ENCODE results near the gene RABGEF1. TPM values are rescaled to one million over a fixed set of nuclear protein-coding genes. Genes with fewer than 3 reads are reported as not detected.
"Not testable (repeated sequence)": the region's sequence is repeated elsewhere in the genome, so short reads cannot be mapped to it uniquely, and the experiment has no call there.

RABGEF1 gene
- 17.6 TPM for total RNA-seq
- long read RNA-seq, transcript RABGEF1-201 (9 exons, 3,733 nt) = major isoform, 10 of 24 reads
- long read RNA-seq, partial matches to known transcripts = 1 of 24 reads
- long read RNA-seq, other reads (novel, unspliced or antisense) = 13 of 24 reads

DNA sequence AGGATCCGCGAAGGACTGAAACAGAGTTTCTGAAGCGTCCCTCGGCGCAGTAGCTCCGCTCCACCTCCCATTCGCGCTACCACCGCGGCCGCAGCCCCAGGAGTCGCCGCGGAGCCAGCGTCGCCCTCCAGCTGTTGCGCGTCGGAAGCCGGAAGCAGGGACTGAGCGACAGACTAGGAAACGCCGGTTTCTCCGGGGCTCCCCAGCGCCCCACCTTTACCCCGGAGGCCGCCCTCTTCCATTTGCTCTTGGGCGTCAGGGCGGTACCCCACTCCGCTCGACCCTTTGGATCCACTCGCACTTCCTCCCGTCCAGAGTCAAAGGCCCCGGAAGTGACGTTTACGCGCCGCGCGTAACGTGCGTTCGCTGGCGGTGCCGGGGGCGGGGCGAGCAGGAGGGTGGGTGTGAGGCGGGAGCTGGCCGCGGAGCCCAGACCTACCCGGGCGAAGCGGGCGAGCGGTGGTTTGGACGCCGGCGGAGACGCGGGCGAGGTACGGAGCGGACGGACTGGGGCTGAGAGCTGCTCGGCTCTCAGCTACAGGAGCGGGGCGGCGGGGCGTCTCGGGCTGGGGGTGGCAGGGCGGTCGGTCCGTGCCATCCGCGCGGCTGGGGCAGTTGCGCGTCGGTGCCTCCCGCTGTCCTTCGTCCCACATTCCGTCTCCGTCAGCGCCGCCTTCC lies at the start of gene RABGEF1:
Gene RABGEF1 (plus strand): TSS at position 432 of the 678 bp plus-strand sequence. CDS start 31,167 bp downstream, outside the sequence.
- intact Hi-C loops (cut with micrococcal nuclease) = no loop called here
- ATAC-seq (peak; percentile 98), DNase-seq (peak; percentile 99)

DNA sequence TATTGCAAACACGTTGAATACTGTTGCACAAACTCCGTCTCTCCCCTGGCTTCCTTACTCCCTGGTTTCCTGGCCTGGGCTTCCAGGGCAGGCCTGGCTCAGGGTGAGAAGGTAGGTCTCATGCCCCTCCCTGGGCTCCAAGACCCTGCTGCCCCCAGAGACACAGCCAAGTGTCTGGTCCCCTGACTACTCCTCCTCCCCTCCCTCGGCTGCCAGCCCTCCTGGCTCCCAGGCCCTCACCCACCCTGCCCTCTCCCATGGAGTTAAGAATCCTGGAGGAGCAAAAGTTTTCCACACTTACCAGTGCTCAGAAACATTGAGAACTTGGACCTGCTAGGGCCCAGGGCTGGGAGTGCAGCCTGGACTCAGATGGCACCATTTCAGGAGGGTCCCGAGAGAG lies 47.2 kb upstream of the RABGEF1 start:
- intact Hi-C loops (cut with micrococcal nuclease) = no loop called here
- no peak for ATAC-seq
- DNase-seq = no peak

DNA sequence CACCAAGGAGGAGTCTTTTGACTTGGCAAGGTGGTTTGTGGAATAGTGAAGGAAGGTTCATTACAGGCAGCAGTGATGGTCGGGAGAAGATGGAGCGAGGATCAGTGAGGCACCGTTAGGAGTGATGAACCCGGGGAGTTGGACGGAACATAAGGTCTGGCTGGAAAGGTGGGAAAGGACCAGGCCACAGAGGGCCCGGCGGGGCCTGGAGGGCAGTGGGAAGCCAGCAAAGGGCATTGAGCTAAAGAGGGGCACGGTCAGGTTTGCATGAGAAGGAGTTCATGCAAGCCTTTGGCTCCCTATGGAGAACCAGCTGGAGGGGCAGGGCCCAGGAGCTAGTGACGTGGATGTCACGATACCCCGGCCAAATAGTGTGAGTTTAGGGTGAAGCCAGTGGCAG lies 46.2 kb upstream of the RABGEF1 start:
- intact Hi-C loops (cut with micrococcal nuclease) = no loop called here
- DNase-seq (no peak), ATAC-seq (no peak)

- DNase-seq; ATAC-seq; intact Hi-C loops (cut with micrococcal nuclease): not testable (repeated sequence)
These were observed 45.1 kb upstream of the RABGEF1 start for GRCh38 chr7:66695417-66695816.

- intact Hi-C loops (cut with micrococcal nuclease); DNase-seq; ATAC-seq: not testable (repeated sequence)
These were observed 44.4 kb upstream of the RABGEF1 start for GRCh38 chr7:66696134-66696533.

DNA sequence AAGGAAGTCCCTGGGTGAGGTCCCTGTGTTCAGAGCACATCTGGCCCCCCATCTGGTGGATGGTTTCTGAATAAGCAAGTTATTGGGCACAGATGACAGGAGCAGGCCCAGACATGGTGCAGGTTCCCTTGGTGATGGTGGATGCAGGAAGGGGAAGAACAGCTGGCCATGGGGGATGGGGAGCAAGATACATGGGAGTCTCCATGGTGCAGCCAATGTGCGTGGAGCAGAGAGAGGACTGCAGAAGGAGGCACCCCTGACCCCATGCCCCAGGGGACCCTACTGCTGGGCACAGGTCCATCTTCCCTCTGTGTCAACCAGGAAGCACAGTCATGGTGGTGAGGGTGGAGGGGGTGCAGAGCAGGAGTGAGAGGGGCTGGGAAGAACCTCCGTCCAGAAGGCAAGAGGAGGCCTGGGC lies 43.8 kb upstream of the RABGEF1 start:
- DNase-seq (no peak), ATAC-seq (no peak)
- intact Hi-C loops (cut with micrococcal nuclease) = no loop called here

DNA sequence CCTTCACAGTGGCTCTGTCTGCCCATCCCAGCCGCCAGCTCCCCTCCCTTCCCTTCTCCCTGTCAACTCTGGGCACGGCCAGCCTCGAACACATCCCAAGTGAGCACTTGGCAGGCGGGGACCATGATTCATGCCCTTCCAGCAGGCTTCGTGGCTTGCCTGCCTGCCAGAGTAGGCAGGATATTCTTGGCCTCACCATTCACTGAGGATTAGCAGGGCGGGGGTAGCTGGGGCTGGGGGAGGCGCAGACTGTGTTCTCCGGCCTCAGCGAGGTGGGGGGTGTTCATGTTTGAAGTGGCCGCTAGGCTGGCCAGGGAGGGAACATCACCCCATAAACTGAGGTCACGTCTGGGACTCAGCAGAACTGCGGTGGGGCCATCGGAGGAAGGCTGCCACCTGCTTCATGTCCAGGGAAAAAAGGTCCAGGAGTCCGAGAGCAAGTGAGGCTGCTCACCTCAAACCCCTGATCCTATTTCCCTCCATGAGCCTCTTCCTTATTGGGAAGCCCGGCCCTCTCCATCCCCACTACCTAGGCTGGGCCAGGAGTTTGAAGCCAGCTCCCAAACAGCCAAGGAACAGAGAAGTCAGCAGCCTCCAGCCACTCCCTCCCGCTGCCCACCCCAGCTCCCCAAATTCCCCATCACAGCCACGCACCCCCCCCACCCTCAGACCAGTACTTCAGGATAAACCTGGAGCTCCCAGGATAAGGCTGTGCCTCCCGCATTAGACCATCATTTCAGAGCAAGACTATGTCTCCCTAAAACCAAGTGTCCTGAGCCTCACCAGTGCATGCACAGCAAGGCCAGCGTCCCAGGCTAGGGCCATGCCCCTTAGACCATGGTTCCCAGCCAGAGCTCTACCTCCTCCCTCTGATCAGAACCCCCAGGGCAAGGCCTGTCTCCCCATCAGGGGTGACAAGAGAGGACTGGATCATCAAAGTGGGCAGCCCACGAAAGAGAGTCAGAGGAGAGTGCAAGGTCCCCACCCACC lies 42.8 kb upstream of the RABGEF1 start:
- ATAC-seq (peak; percentile 76), DNase-seq (peak; percentile 69)
- intact Hi-C loops (cut with micrococcal nuclease) = no loop called here

GRCh38 chr7:66698652-66699205 lies 41.8 kb upstream of the RABGEF1 start:
- intact Hi-C loops (cut with micrococcal nuclease) = no loop called here
- DNase-seq (no peak), ATAC-seq (no peak)

DNA sequence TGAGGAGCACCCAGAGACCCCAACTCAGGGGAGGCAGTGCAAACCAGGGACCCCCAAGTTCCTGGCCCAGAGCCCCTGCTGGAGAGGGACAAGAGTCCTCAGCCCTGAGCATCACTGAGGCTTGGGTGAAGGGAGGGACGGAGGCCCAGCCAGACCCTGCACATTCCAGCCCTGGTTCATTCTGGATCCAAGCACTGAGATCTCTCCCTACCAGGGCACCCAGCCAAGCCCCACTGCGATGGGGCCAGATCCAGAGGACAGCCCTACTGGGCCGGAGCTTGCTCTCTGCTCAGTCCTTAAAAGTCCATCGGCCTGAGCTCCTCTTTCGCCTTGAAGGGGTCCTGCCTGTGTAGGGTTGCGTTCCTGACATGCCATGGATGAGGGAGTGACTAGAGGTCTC lies 40.5 kb upstream of the RABGEF1 start:
- ATAC-seq = peak; percentile 67
- intact Hi-C loops (cut with micrococcal nuclease) = no loop called here
- DNase-seq = peak; percentile 74

DNA sequence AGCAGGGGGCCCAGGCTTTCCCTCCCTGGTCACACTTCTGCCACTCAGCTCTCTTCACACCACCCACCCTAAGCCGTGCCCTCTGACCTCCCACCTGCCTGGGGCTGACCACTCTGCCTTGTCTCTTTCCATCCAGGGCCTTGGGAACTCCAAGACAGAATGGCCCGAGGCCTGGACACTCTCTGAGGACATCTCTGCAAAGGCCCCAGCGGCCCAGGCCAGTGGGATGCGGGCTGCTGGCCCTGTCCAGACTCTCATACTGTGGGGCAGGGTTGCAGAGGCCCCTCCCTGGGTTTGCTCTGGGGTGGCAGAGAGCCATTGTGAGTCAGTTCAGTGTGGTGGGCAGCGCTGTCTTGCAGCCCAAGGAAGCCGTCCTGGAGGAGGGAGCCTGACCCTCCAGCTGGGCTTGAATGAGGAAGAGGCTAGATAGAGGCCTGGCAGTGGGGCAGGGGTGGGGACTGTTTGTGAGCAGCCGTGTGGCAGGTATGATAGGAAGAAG lies 39.9 kb upstream of the RABGEF1 start:
- ATAC-seq = no peak

GRCh38 chr7:66707825-66708224 lies 32.7 kb upstream of the RABGEF1 start:
- DNase-seq (no peak), ATAC-seq (no peak)
- intact Hi-C loops (cut with micrococcal nuclease) = no loop called here

More for the DNA sequence above, 39.9 kb upstream of the RABGEF1 start:
- no peak for DNase-seq
- intact Hi-C loops (cut with micrococcal nuclease) = no loop called here

DNA sequence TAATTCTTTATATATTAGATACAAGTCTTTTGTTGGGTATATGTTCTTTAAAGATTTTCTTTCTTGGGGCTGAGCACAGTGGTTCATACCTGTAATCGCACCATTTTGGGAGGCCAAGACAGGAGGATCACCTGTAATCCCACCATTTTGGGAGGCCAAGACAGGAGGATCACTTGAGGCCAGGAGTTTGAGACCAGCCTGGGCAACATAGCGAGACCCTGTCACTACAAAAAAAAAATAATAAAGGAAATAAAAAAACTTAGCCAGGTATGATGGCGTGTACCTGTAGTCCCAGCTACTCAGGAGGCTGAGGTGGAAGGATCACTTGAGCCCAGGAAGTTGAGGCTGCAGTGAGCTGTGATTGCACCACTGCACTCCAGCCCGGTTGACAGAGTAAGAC lies 29.8 kb upstream of the RABGEF1 start:
- intact Hi-C loops (cut with micrococcal nuclease); DNase-seq; ATAC-seq: not testable (repeated sequence)

- intact Hi-C loops (cut with micrococcal nuclease) = no loop called here
- ATAC-seq (no peak), DNase-seq (no peak)
These were observed 26.8 kb upstream of the RABGEF1 start for GRCh38 chr7:66713687-66714086.

DNA sequence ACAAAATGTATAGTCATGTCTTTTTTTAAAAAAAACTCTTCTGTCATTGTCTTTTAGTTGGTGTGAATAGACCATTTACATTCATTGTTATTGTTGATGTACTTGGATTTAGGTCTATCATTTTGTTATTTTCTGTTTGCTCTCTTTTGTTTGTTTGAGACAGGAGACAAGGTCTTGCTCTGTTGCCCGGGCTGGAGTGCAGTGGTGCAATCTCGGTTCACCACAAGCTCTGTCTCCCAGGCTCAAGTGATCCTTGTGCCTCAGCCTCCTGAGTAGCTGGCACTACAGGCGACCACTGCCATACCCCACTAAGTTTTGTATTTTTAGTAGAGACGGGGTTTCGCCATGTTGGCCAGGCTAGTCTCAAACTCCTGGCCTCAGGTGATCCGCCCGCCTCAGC lies 23.9 kb upstream of the RABGEF1 start:
- ATAC-seq; DNase-seq; intact Hi-C loops (cut with micrococcal nuclease): not testable (repeated sequence)

- DNase-seq = no peak
- intact Hi-C loops (cut with micrococcal nuclease) = no loop called here
- ATAC-seq = no peak
These were observed 20.0 kb upstream of the RABGEF1 start for GRCh38 chr7:66720561-66720960.

GRCh38 chr7:66725843-66726242 lies 14.7 kb upstream of the RABGEF1 start:
- intact Hi-C loops (cut with micrococcal nuclease) = no loop called here
- DNase-seq (no peak), ATAC-seq (no peak)

GRCh38 chr7:66727058-66727457 lies 13.5 kb upstream of the RABGEF1 start:
- intact Hi-C loops (cut with micrococcal nuclease) = no loop called here
- DNase-seq (no peak), ATAC-seq (no peak)

GRCh38 chr7:66728571-66728970 lies 12.0 kb upstream of the RABGEF1 start:
- intact Hi-C loops (cut with micrococcal nuclease) = no loop called here
- ATAC-seq (no peak), DNase-seq (no peak)

GRCh38 chr7:66729274-66729673 lies 11.3 kb upstream of the RABGEF1 start:
- ATAC-seq (no peak), DNase-seq (no peak)
- intact Hi-C loops (cut with micrococcal nuclease) = no loop called here

All from left ventricle myocardium superior (tissue), 1 donor.